ENCODE measurements around the gene SLC12A8. TPM values are rescaled to one million over a fixed set of nuclear protein-coding genes. Genes with fewer than 3 reads are reported as not detected.

SLC12A8 gene
- total and polyA plus RNA-seq, 12 donors = 1.0 to 5.9 (median 1.8) TPM

GRCh38 chr3:125257536-125257935, 45.0 kb upstream of the SLC12A8 start:
- intact Hi-C loops (cut with DNase I) = no loop called here
- Histone ChIP-seq H3K4me1 (replicated peaks in 1 of 2) (no peaks in the 10 kb centered on the region), H3K4me3 (no peak overlapping the region), H3K9me3 (replicated peaks in 1 of 3) (peaks cover 0 to 5% (median 0%) of the 10 kb centered on the region in 3 donors), H3K36me3 (replicated peaks in 1 of 2) (no peaks in the 10 kb centered on the region), H3K27ac (no peak overlapping the region), H3K27me3 (no peaks in the 10 kb centered on the region)
- no peak for DNase-seq
- 78 to 90% (median 86%) methylated on average over 4 of the region's 4 CpGs for WGBS, 4 donors
- TF ChIP-seq POLR2A (IDR thresholded peaks at IDR 0.05) = no peak
- no peak for TF ChIP-seq CTCF (IDR thresholded peaks at IDR 0.05)

- Histone ChIP-seq H3K4me1 (replicated peaks in 1 of 2) (no peaks in the 10 kb centered on the region), H3K4me3 (no peak overlapping the region), H3K27me3 (no peaks in the 10 kb centered on the region), H3K36me3 (replicated peaks in 1 of 2) (no peaks in the 10 kb centered on the region), H3K9me3 (replicated peaks in 1 of 3) (peaks cover 0 to 5% (median 0%) of the 10 kb centered on the region in 3 donors), H3K27ac (no peak overlapping the region)
- intact Hi-C loops (cut with DNase I) = no loop called here
- TF ChIP-seq CTCF (IDR thresholded peaks at IDR 0.05) (no peak), POLR2A (IDR thresholded peaks at IDR 0.05) (no peak)
- no peak for DNase-seq
Observed at GRCh38 chr3:125256675-125257074, 44.1 kb upstream of the SLC12A8 start.

- no peaks in the 10 kb centered on the region for H3K27me3 ChIP-seq
- intact Hi-C loops (cut with DNase I) = no loop called here
- no peak for TF ChIP-seq CTCF (IDR thresholded peaks at IDR 0.05)
- TF ChIP-seq POLR2A (IDR thresholded peaks at IDR 0.05) = no peak
- no peaks in the 10 kb centered on the region for H3K36me3 ChIP-seq (replicated peaks in 1 of 2)
- 95 to 98% (median 96%) methylated on average over 2 of the region's 2 CpGs for WGBS, 4 donors
- no peak for DNase-seq
- H3K4me3 ChIP-seq = no peak overlapping the region
- no peaks in the 10 kb centered on the region for H3K9me3 ChIP-seq (replicated peaks in 1 of 3)
- H3K27ac ChIP-seq = no peak overlapping the region
- no peaks in the 10 kb centered on the region for H3K4me1 ChIP-seq (replicated peaks in 1 of 2)
Observed at GRCh38 chr3:125250973-125251372, 38.4 kb upstream of the SLC12A8 start.

GRCh38 chr3:125246237-125246636, 33.7 kb upstream of the SLC12A8 start:
- H3K9me3 ChIP-seq (replicated peaks in 1 of 3) = no peaks in the 10 kb centered on the region
- no peaks in the 10 kb centered on the region for H3K36me3 ChIP-seq (replicated peaks in 1 of 2)
- DNase-seq = no peak
- WGBS, 4 donors = 93 to 100% (median 95%) methylated on average over 1 of the region's 1 CpG
- H3K27ac ChIP-seq = no peak overlapping the region
- intact Hi-C loops (cut with DNase I) = no loop called here
- H3K4me1 ChIP-seq (replicated peaks in 1 of 2) = no peaks in the 10 kb centered on the region
- TF ChIP-seq POLR2A (IDR thresholded peaks at IDR 0.05) (no peak), CTCF (IDR thresholded peaks at IDR 0.05) (no peak)
- H3K27me3 ChIP-seq = no peaks in the 10 kb centered on the region
- H3K4me3 ChIP-seq = no peak overlapping the region

All from adrenal gland (tissue), 12 donors.